Fibroblast of mammary gland (primary cell): ENCODE data around the gene CD47.

ENCODE experiments used
- DNase-seq: peaks from one replicate; pipeline ENCODE4 v3.0.0-alpha.2; 2010; ENCODE audit warnings: low read depth
- H3K4me3 ChIP-seq: 2 replicates; pipeline ENCODE4 v1.5.1; 2011; ENCODE audit warnings: low read depth, mild to moderate bottlenecking, low read length, moderate library complexity; ENCODE audit not compliant: control insufficient read depth
- TF ChIP-seq, protein P1 (sequence below): conservative IDR thresholded peaks from 2 replicates; pipeline ENCODE4 v1.5.1; 2011; ENCODE audit warnings: low read depth, low read length, inconsistent platforms; ENCODE audit not compliant: control insufficient read depth, insufficient read depth

Gene CD47

GRCh38 chr3:108099244-108099643, 8.4 kb upstream of the CD47 start:
- TF ChIP-seq, protein P1, sequence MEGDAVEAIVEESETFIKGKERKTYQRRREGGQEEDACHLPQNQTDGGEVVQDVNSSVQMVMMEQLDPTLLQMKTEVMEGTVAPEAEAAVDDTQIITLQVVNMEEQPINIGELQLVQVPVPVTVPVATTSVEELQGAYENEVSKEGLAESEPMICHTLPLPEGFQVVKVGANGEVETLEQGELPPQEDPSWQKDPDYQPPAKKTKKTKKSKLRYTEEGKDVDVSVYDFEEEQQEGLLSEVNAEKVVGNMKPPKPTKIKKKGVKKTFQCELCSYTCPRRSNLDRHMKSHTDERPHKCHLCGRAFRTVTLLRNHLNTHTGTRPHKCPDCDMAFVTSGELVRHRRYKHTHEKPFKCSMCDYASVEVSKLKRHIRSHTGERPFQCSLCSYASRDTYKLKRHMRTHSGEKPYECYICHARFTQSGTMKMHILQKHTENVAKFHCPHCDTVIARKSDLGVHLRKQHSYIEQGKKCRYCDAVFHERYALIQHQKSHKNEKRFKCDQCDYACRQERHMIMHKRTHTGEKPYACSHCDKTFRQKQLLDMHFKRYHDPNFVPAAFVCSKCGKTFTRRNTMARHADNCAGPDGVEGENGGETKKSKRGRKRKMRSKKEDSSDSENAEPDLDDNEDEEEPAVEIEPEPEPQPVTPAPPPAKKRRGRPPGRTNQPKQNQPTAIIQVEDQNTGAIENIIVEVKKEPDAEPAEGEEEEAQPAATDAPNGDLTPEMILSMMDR, result no peak
- no peak overlapping the region for H3K4me3 ChIP-seq
- peak; percentile 35 for DNase-seq

- TF ChIP-seq, protein P1, result no peak
- H3K4me3 ChIP-seq, result no peak overlapping the region
- no peak for DNase-seq
Measured at GRCh38 chr3:108098003-108098370, 7.2 kb upstream of the CD47 start.

- TF ChIP-seq, protein P1, result no peak
- no peak overlapping the region for H3K4me3 ChIP-seq
- DNase-seq, result no peak
Measured at GRCh38 chr3:108097322-108098002, 6.6 kb upstream of the CD47 start.

DNA sequence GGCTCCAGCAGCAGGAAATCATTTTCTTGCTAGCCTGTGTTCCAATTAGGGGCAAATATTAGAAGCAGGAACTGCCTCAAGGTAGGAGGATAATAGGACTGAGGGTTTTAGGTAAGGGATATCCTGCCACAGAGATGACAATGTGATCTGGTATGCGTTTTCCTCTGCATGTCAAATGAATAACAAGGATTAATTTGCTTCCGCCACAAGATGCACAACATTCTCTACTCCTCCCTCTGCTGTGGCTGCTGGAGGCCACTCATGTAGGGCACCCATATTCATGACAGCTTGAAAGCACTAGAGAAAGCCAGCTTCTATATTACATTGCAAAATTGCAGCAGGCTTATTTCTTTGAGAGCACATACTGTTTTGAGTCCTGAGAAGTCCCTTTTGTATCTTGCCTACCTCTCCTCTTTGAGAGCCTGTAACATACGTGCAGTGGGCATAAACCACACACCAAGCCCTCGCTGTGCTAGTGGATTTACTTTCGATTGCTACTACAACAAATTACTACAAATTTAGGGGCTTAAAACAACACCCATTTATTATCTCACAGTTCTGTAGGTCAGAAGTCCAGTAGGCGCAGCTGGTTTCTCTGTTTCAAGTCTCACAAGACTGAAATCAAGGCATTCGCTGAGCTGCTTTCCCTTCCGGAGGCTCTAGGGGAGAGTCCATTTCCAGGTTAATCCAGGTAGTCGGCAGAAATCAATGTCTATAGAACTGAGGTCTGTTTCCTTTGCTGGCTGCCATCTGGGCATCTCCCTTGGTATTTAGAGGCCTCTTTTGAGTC, 5.9 kb upstream of the CD47 start:
- TF ChIP-seq, protein P1, result no peak
- H3K4me3 ChIP-seq, result no peak overlapping the region
- no peak for DNase-seq

DNA sequence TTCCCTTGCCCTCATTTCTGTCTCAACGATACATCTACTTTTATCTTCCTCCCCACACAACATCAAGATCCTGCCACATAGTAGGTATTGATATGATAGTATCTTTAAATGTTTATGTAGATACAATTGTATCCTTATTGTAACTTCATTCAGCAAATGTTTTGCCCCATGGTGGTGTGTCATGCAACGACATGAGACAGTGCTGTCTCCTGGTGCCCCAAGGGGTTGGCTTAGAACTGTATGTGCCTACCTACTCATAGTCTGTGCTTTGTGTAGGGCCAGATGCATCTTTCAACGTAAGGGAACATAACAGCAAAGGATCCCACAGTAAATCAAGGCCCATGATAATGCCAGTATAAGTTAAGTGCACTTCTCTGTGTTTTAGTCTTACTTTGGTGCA, 2.8 kb upstream of the CD47 start:
- TF ChIP-seq, protein P1, result no peak
- DNase-seq, result no peak
- no peak overlapping the region for H3K4me3 ChIP-seq

DNA sequence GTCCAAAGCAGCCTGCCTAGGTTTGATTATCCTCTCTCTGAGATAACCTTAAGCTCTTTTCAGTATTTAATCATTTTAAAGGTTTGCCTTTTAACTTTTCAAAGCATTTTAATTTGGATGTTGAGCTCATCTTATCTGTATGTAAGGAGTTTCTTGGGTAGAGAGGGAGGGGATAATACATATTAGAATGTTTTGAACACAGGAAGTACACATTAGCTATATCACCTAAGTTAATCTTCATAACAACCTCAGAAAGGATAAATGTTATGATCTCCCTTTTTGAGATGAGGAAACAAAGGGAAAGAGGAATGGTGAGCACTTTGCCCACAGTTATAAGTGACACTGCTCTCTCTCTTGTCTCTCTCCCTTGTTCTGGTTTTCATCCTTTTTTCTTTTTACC, 2.2 kb upstream of the CD47 start:
- DNase-seq, result no peak
- TF ChIP-seq, protein P1, result no peak
- H3K4me3 ChIP-seq, result no peak overlapping the region
